HepG2 (cell line): ENCODE data around the gene KLHL11.

ENCODE experiments used
- CHCHD3 ChIP-seq: sonication (generic); formaldehyde crosslinking; IDR thresholded peaks from 2 replicates; pipeline ENCODE4 v1.8.0; 2022; ENCODE audit warnings: mild to moderate bottlenecking, missing genetic modification reagents, moderate library complexity
- NFIC ChIP-seq: IDR thresholded peaks from 2 replicates; pipeline ENCODE4 v1.6.1; 2012; ENCODE audit warnings: mild to moderate bottlenecking, low read length, inconsistent platforms
- TRAFD1 ChIP-seq: sonication (generic); formaldehyde crosslinking; IDR thresholded peaks from 2 replicates; pipeline ENCODE4 v1.5.1; 2020; ENCODE audit warnings: missing genetic modification reagents, mild to moderate bottlenecking, borderline replicate concordance
- TF ChIP-seq, protein P1 (sequence below): sonication (generic); formaldehyde crosslinking; IDR thresholded peaks from 2 replicates; pipeline ENCODE4 v1.4.0; 2020; ENCODE audit warnings: mild to moderate bottlenecking, missing genetic modification reagents
- TF ChIP-seq, protein P2 (sequence below): sonication (generic); formaldehyde crosslinking; IDR thresholded peaks from 2 replicates; pipeline ENCODE4 v1.4.0; 2020; ENCODE audit warnings: missing genetic modification reagents, borderline replicate concordance

- no peak for TF ChIP-seq CHCHD3 (CRISPR knock-in tag)
- TF ChIP-seq, protein P1, sequence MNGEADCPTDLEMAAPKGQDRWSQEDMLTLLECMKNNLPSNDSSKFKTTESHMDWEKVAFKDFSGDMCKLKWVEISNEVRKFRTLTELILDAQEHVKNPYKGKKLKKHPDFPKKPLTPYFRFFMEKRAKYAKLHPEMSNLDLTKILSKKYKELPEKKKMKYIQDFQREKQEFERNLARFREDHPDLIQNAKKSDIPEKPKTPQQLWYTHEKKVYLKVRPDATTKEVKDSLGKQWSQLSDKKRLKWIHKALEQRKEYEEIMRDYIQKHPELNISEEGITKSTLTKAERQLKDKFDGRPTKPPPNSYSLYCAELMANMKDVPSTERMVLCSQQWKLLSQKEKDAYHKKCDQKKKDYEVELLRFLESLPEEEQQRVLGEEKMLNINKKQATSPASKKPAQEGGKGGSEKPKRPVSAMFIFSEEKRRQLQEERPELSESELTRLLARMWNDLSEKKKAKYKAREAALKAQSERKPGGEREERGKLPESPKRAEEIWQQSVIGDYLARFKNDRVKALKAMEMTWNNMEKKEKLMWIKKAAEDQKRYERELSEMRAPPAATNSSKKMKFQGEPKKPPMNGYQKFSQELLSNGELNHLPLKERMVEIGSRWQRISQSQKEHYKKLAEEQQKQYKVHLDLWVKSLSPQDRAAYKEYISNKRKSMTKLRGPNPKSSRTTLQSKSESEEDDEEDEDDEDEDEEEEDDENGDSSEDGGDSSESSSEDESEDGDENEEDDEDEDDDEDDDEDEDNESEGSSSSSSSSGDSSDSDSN (CRISPR knock-in tag) = no peak
- TF ChIP-seq, protein P2, sequence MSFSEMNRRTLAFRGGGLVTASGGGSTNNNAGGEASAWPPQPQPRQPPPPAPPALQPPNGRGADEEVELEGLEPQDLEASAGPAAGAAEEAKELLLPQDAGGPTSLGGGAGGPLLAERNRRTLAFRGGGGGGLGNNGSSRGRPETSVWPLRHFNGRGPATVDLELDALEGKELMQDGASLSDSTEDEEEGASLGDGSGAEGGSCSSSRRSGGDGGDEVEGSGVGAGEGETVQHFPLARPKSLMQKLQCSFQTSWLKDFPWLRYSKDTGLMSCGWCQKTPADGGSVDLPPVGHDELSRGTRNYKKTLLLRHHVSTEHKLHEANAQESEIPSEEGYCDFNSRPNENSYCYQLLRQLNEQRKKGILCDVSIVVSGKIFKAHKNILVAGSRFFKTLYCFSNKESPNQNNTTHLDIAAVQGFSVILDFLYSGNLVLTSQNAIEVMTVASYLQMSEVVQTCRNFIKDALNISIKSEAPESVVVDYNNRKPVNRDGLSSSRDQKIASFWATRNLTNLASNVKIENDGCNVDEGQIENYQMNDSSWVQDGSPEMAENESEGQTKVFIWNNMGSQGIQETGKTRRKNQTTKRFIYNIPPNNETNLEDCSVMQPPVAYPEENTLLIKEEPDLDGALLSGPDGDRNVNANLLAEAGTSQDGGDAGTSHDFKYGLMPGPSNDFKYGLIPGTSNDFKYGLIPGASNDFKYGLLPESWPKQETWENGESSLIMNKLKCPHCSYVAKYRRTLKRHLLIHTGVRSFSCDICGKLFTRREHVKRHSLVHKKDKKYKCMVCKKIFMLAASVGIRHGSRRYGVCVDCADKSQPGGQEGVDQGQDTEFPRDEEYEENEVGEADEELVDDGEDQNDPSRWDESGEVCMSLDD (CRISPR knock-in tag) = no peak
- TF ChIP-seq TRAFD1 (CRISPR knock-in tag) = no peak
- TF ChIP-seq NFIC = no peak
These were observed 29.9 kb downstream of the KLHL11 start for GRCh38 chr17:41835214-41835799.
